BE2C (cell line): ENCODE data around the gene NARF.
"Not testable (repeated sequence)": the region's sequence is repeated elsewhere in the genome, so short reads cannot be mapped to it uniquely, and the experiment has no call there.

Experiments
- DNase-seq: peaks from one replicate; pipeline ENCODE4 v3.0.0-alpha.2; 2020
- H3K27me3 ChIP-seq: fragments of 250-450 bp; sonication (Bioruptor Pico); 2 replicates; pipeline ENCODE4 v1.5.1; 2020; ENCODE audit warnings: mild to moderate bottlenecking
- H3K36me3 ChIP-seq: fragments of 250-450 bp; sonication (Bioruptor Pico); 2 replicates; pipeline ENCODE4 v1.5.1; 2020; ENCODE audit warnings: mild to moderate bottlenecking
- H3K4me1 ChIP-seq: fragments of 250-450 bp; sonication (Bioruptor Pico); 2 replicates; pipeline ENCODE4 v1.5.1; 2020
- H3K4me3 ChIP-seq: 2 replicates; pipeline ENCODE4 v1.5.1; 2011; ENCODE audit warnings: low read depth, low read length
- H3K9me3 ChIP-seq: fragments of 250-450 bp; sonication (Bioruptor Pico); 2 replicates; pipeline ENCODE4 v1.5.1; 2020
- CTCF ChIP-seq: IDR thresholded peaks from 2 replicates; pipeline ENCODE4 v1.5.1; 2012; ENCODE audit warnings: mild to moderate bottlenecking, low read depth, low read length

NARF gene

GRCh38 chr17:82503094-82503727, 44.7 kb downstream of the NARF start:
- no peaks in the 10 kb centered on the region for H3K27me3 ChIP-seq
- TF ChIP-seq CTCF: no peak
- H3K4me3 ChIP-seq: no peak overlapping the region
- H3K9me3 ChIP-seq: no peaks in the 10 kb centered on the region
- H3K4me1 ChIP-seq: no peaks in the 10 kb centered on the region
- H3K36me3 ChIP-seq: no peaks in the 10 kb centered on the region
- DNase-seq: no peak

- no peaks in the 10 kb centered on the region for H3K9me3 ChIP-seq
- H3K36me3 ChIP-seq: no peaks in the 10 kb centered on the region
- no peaks in the 10 kb centered on the region for H3K27me3 ChIP-seq
- no peak for DNase-seq
- H3K4me3 ChIP-seq: no peak overlapping the region
- no peaks in the 10 kb centered on the region for H3K4me1 ChIP-seq
- no peak for TF ChIP-seq CTCF
Measured at GRCh38 chr17:82503728-82504308, 45.3 kb downstream of the NARF start.

GRCh38 chr17:82505296-82505695, 46.8 kb downstream of the NARF start:
- no peaks in the 10 kb centered on the region for H3K27me3 ChIP-seq
- no peak overlapping the region for H3K4me3 ChIP-seq
- H3K9me3 ChIP-seq: no peaks in the 10 kb centered on the region
- TF ChIP-seq CTCF: no peak
- H3K4me1 ChIP-seq: no peaks in the 10 kb centered on the region
- no peaks in the 10 kb centered on the region for H3K36me3 ChIP-seq
- no peak for DNase-seq

GRCh38 chr17:82506402-82506801, 47.9 kb downstream of the NARF start:
- DNase-seq, H3K9me3 ChIP-seq, H3K27me3 ChIP-seq, H3K36me3 ChIP-seq, H3K4me1 ChIP-seq, H3K4me3 ChIP-seq: not testable (repeated sequence)

GRCh38 chr17:82507631-82508175, 49.2 kb downstream of the NARF start:
- Histone ChIP-seq H3K9me3 (no peaks in the 10 kb centered on the region), H3K36me3 (no peaks in the 10 kb centered on the region), H3K27me3 (no peaks in the 10 kb centered on the region), H3K4me3 (no peak overlapping the region), H3K4me1 (no peaks in the 10 kb centered on the region)
- no peak for TF ChIP-seq CTCF
- DNase-seq: no peak

- H3K9me3 ChIP-seq, H3K4me3 ChIP-seq, DNase-seq, H3K4me1 ChIP-seq, H3K36me3 ChIP-seq, H3K27me3 ChIP-seq: not testable (repeated sequence)
Measured at GRCh38 chr17:82511642-82512041, 53.1 kb downstream of the NARF start.

GRCh38 chr17:82513864-82514263, 55.3 kb downstream of the NARF start:
- not testable (repeated sequence) for DNase-seq

More at GRCh38 chr17:82513864-82514263, 55.3 kb downstream of the NARF start:
- H3K4me3 ChIP-seq, H3K9me3 ChIP-seq, H3K36me3 ChIP-seq, H3K27me3 ChIP-seq, H3K4me1 ChIP-seq: not testable (repeated sequence)
